NAMALWA (cell line): ENCODE measurements around the gene IL1RAPL2.
"Not testable (repeated sequence)": the region's sequence is repeated elsewhere in the genome, so short reads cannot be mapped to it uniquely, and the experiment has no call there.

Experiments
- DNase-seq: peaks from one replicate; pipeline ENCODE4 v3.0.0-alpha.2; 2015; ENCODE audit warnings: low spot score

IL1RAPL2 gene

GRCh38 chrX:105701310-105702052 is 1135.5 kb downstream of the IL1RAPL2 start:
- DNase-seq, result no peak

- no peak for DNase-seq
Measured at GRCh38 chrX:105703876-105704275, 1137.9 kb downstream of the IL1RAPL2 start.

GRCh38 chrX:105706041-105706440 is 1140.0 kb downstream of the IL1RAPL2 start:
- DNase-seq, result no peak

GRCh38 chrX:105711805-105712204 is 1145.8 kb downstream of the IL1RAPL2 start:
- no peak for DNase-seq

- DNase-seq, result no peak
Measured at GRCh38 chrX:105715746-105716145, 1149.7 kb downstream of the IL1RAPL2 start.

GRCh38 chrX:105723966-105724735 is 1158.2 kb downstream of the IL1RAPL2 start:
- DNase-seq, result no peak

GRCh38 chrX:105725228-105725627 is 1159.2 kb downstream of the IL1RAPL2 start:
- DNase-seq, result no peak

GRCh38 chrX:105738162-105738561 is 1172.2 kb downstream of the IL1RAPL2 start:
- DNase-seq, result no peak

- DNase-seq, result no peak
Measured at GRCh38 chrX:105744291-105744690, 1178.3 kb downstream of the IL1RAPL2 start.

GRCh38 chrX:105744946-105745345 is 1178.9 kb downstream of the IL1RAPL2 start:
- DNase-seq, result no peak

GRCh38 chrX:105745863-105746262 is 1179.9 kb downstream of the IL1RAPL2 start:
- DNase-seq, result no peak

- no peak for DNase-seq
Measured at GRCh38 chrX:105752338-105752956, 1186.4 kb downstream of the IL1RAPL2 start.

GRCh38 chrX:105753411-105753810 is 1187.4 kb downstream of the IL1RAPL2 start:
- no peak for DNase-seq

GRCh38 chrX:105754286-105754964 is 1188.4 kb downstream of the IL1RAPL2 start:
- no peak for DNase-seq

GRCh38 chrX:105755109-105755508 is 1189.1 kb downstream of the IL1RAPL2 start:
- DNase-seq, result no peak

GRCh38 chrX:105758754-105759153 is 1192.8 kb downstream of the IL1RAPL2 start:
- no peak for DNase-seq

- no peak for DNase-seq
Measured at GRCh38 chrX:105759598-105759997, 1193.6 kb downstream of the IL1RAPL2 start.

- no peak for DNase-seq
Measured at GRCh38 chrX:105765691-105766090, 1199.7 kb downstream of the IL1RAPL2 start.

GRCh38 chrX:105773801-105774200 is 1207.8 kb downstream of the IL1RAPL2 start:
- no peak for DNase-seq

GRCh38 chrX:105775679-105776078 is 1209.7 kb downstream of the IL1RAPL2 start:
- DNase-seq, result no peak

GRCh38 chrX:105781804-105782203 is 1215.8 kb downstream of the IL1RAPL2 start:
- no peak for DNase-seq

- not testable (repeated sequence) for DNase-seq
Measured at GRCh38 chrX:105796877-105797276, 1230.9 kb downstream of the IL1RAPL2 start.
